Ovary (tissue), 9 donors: ENCODE measurements around the gene GAS6. TPM values are rescaled to one million over a fixed set of nuclear protein-coding genes. Genes with fewer than 3 reads are reported as not detected.

Experiments
- DNase-seq, 5 donors: peaks; one replicate each; pipeline ENCODE4 v3.0.0-alpha.2; 2019 to 2020
- H3K27ac ChIP-seq, 2 donors: fragments of 200-600 bp; one replicate each; pipeline versions ENCODE4 v1.5.1 to v1.8.0; 2019 to 2022
- H3K27me3 ChIP-seq: fragments of 200-600 bp; one replicate; pipeline ENCODE4 v1.8.0; 2022
- H3K36me3 ChIP-seq: fragments of 200-600 bp; sonication (generic); one replicate; pipeline ENCODE4 v1.5.1; 2019
- H3K4me1 ChIP-seq: one replicate; pipeline ENCODE4 v1.8.1; 2013; ENCODE audit warnings: mild to moderate bottlenecking, moderate library complexity; ENCODE audit not compliant: insufficient read depth
- H3K4me3 ChIP-seq: fragments of 200-600 bp; sonication (generic); one replicate; pipeline ENCODE4 v1.5.1; 2017
- H3K9me3 ChIP-seq, 2 donors: fragments of 200-600 bp in 1 of 2; sonication (generic) in 1 of 2; one replicate each; pipeline versions ENCODE4 v1.5.1 to v1.8.1; 2013 to 2019; ENCODE audit warnings: mild to moderate bottlenecking in 1 of 2, moderate library complexity in 1 of 2
- CTCF ChIP-seq, 3 donors: fragments of 450-650 bp in 2 of 3; fragments of 200-600 bp in 1 of 3; IDR thresholded peaks; one replicate each; pipeline versions ENCODE4 v1.5.1 to v1.8.0; 2016 to 2022; ENCODE audit warnings: antibody characterized with exemption in 3 of 3, mild to moderate bottlenecking in 1 of 3
- EP300 ChIP-seq: sonication (generic); formaldehyde crosslinking; IDR thresholded peaks from one replicate; pipeline ENCODE4 v1.6.1; 2017; ENCODE audit warnings: antibody characterized with exemption
- POLR2A ChIP-seq: fragments of 450-650 bp; IDR thresholded peaks from one replicate; pipeline ENCODE4 v1.6.1; 2017; ENCODE audit warnings: antibody characterized with exemption, mild to moderate bottlenecking, moderate library complexity
- WGBS, 3 donors: extraction: QIAGEN DNeasy Blood & Tissue Kit in 1 of 3; methylation state at CpG; one replicate each; pipeline versions ENCODE4 v1.1.5 to v1.1.7; 2013 to 2017; 5-methylcytosine and 5-hydroxymethylcytosine counted together
- intact Hi-C, 4 donors: fragments of 100-400 bp; cut with DNase I; formaldehyde crosslinking; loops; one replicate each; pipeline versions ENCODE4 v1.11.0 to v1.15.1; 2022 to 2023
- polyA plus RNA-seq, 2 donors: library from polyadenylated mRNA; stranded (reverse); fragments of 200-250 nt in 1 of 2; fragments of 350-450 nt in 1 of 2; fragmentation: Illumina TruSeq in 1 of 2; extraction: RNeasy Lipid Tissue Mini Kit (QIAGEN cat#74804) in 1 of 2; gene quantifications; one replicate each; pipeline ENCODE4 v1.2.3, GENCODE V29; 2013 to 2014
- total RNA-seq, 7 donors: library from RNA; depleted of rRNA in 2 of 7; stranded (reverse); fragments of >200 nt in 2 of 7; fragmentation: NEBNext Ultra II Directional in 3 of 7; extraction: Animal tissue kit (Norgen Biotek cat#: 25700) in 3 of 7; gene quantifications; one replicate each; pipeline versions ENCODE4 v1.1.0 to v1.2.4, GENCODE V29; 2016 to 2023
- donor health status: DM: no; HTN: no; CAD: no; lungs with moderate emphysema.
- donor health status: DM: no; HTN: no; CAD: no.
- donor health status: Bipolar disorder and iron deficiency.
- donor health status: DM: yes; HTN: yes; CAD: no.
- donor health status: DM: no; HTN: no; CAD: no.
- donor health status: DM: yes; HTN: yes; CAD: no.

The GAS6 gene
- total and polyA plus RNA-seq, 9 donors = 44.9 to 336 (median 143) TPM

DNA sequence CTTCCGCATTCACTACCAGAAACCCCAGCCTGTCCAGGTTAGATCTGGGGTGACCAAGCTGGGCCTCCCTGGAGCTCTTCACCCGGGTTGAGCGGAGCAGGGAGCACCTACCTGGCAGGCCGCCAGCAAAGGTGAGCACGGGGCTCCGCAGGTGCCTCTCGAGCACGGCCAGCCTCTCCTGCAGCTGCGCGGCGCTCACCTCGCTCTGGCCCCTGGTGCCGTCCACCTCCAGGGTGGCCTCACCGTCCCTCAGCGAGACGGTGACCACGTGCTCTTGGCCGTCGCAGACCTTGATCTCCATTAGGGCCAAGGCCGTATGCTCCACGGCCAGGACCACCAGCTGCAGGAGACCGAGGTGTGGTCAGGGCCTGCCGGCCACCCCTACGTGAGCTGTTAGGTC is 42.0 kb downstream of the GAS6 start:
- TF ChIP-seq EP300 (no peak), POLR2A (no peak), CTCF (IDR thresholded peaks at IDR 0.05) (no peak)
- intact Hi-C loops = loop anchor here in 3 of 4 donors (5.0 kb wide), 1 partner anchor 40 kb away; the partner anchor contains the start of gene GAS6 (in 3 of the 3)
- no peak overlapping the region for H3K4me3 ChIP-seq

DNA sequence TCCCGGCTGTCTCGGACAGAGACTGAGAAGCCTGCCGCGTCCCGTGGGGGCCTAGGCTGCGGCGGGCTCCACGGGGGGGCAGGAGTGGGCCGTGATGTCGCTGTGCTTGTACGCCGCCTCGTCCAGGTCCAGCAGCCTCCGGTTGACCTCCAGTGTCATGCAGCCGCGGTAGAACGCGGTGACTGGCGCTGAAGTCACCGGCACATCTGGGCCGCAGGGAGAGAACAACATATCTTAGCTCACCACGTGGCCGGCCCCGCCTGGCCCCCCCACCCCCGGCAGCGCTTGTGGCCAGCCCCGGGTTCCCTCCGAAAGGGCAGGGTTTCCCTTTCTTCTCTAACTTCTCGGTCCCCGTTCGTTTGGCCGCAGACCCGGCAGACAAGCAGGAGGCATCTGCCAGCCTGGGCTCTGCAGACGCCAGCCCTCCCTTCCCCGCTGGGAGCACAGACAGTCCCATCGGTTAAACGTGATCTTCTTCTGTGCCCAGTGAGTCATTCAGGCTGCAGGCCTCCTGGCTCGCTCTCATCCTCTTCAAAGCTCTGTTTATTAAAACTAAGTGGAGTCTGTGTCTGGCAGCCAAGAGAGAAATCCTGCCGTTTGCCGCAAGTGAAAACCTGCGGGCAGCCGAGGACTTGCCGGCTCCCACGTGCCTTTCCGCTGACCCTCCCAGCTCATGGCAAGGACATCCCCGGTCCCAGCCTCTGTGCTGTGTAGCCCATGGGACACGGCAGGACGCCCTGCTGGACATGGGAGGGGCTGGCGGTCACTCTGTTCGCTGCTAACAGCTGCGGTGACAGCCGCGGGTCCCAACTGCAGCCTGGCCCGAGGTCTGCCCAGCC is 42.8 kb downstream of the GAS6 start:
- Histone ChIP-seq H3K27ac (peak overlapping the region; percentile 42 to 71), H3K4me3 (peak overlapping the region; percentile 17), H3K9me3 (no peaks in the 10 kb centered on the region), H3K27me3 (no peaks in the 10 kb centered on the region), H3K36me3 (no peaks in the 10 kb centered on the region), H3K4me1 (peaks cover 14% of the 10 kb centered on the region)
- intact Hi-C loops = loop anchor here in 3 of 4 donors (5.0 kb wide), 1 partner anchor 41 kb away; the partner anchor contains the start of gene GAS6 (in 3 of the 3)
- 5 to 9% (median 6%) methylated on average over 42 to 54 of the region's 54 CpGs for WGBS, 3 donors
- peak; percentile 77 to 87 (median 83) for DNase-seq
- TF ChIP-seq CTCF (IDR thresholded peaks at IDR 0.05) = peak in 1 of 3 donors; percentile 19
- no peak for TF ChIP-seq EP300

More for the DNA sequence above, 42.0 kb downstream of the GAS6 start:
- H3K36me3 ChIP-seq = no peaks in the 10 kb centered on the region
- no peaks in the 10 kb centered on the region for H3K9me3 ChIP-seq
- H3K27ac ChIP-seq = peak overlapping the region; percentile 42 to 71
- 68 to 85% (median 82%) methylated on average over 24 of the region's 24 CpGs for WGBS, 3 donors
- peaks cover 13% of the 10 kb centered on the region for H3K4me1 ChIP-seq
- no peaks in the 10 kb centered on the region for H3K27me3 ChIP-seq
- peak in 3 of 5 donors; percentile 67 to 68 (median 68) for DNase-seq

DNA sequence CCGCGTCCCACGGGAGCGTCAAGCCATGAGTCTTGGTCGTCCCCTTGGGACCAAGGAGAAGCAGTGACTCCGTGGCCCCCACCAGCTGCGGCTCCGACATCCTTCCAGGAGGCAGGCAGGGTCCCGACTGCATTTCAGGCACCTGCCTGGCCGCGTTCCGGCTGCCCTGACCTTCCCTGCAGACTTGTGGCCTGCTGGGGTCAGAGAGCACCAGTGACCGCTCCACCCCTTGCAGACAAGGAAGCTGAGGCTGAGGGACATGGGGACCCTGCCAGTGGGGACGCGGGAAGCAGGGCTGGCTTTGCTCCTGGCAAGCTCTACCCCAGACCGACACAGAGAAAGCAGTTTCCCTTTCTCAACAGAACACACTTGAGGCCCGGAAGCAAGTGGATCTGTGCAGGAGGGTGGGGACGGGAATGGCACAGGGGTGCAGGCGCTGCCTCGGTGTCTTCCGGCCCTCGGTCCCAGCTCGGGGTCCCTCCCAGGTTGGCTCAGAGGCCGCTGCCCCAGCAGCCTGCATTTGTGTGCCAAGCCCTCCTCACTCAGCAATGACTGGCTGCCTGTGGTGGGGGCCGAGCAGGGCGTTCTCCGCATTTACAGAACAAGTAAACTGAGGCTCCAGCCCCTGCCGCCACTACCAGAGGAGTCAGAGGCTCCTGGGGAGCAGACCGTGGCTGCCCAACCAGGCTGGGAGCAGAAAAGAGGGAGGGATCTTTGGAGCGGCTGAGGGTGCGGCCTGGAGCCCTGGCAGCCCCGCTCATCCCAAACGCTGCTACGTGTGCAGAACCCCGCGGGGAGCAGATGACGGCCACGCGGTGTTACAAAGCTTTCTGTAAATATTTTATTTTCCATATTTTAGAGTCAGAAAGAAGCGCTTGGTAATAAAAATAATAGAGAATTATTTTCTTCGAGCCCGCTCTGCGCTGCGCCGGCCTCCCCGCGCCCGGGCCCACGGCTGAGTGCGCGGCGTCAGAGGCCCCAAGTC is 43.9 kb downstream of the GAS6 start:
- 87 to 91% (median 90%) methylated on average over 52 of the region's 52 CpGs for WGBS, 3 donors
- H3K36me3 ChIP-seq = no peaks in the 10 kb centered on the region
- H3K27me3 ChIP-seq = no peaks in the 10 kb centered on the region
- peaks cover 14% of the 10 kb centered on the region for H3K4me1 ChIP-seq
- TF ChIP-seq CTCF (IDR thresholded peaks at IDR 0.05) (no peak), POLR2A (no peak), EP300 (no peak)
- intact Hi-C loops = loop anchor here (2.0 to 5.0 kb wide), 5 partner anchors 42 to 407 kb away; partner anchors contain the start of gene GAS6 (in 3 of the 4)
- peak in 1 of 5 donors; percentile 47 for DNase-seq
- H3K9me3 ChIP-seq = no peaks in the 10 kb centered on the region
- peak overlapping the region; percentile 14 to 71 for H3K27ac ChIP-seq
- H3K4me3 ChIP-seq = no peak overlapping the region

DNA sequence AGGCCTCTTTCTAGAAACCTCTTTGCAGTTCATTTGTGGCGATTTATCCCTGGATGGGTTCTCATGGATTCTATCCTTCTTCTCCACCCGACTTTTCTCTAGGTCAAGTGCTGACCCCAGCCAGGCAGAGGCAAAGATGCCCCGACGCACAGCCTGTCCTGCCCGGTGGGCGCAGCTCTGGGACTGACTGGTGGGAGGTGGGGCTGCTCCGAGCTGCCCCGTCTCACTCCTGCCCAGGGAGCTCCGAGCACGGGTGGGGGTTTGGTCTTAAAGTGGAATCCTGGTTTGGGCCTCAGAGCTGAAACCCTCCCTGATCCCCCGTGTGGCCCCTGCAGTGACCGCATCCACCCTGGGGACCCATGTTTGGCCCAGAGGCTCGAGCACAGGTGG is 44.5 kb downstream of the GAS6 start:
- no peak overlapping the region for H3K27ac ChIP-seq
- 91 to 94% (median 92%) methylated on average over 12 to 13 of the region's 13 CpGs for WGBS, 3 donors
- H3K4me1 ChIP-seq = peaks cover 17% of the 10 kb centered on the region
- H3K27me3 ChIP-seq = no peaks in the 10 kb centered on the region
- no peak overlapping the region for H3K4me3 ChIP-seq
- no peaks in the 10 kb centered on the region for H3K9me3 ChIP-seq
- no peak for TF ChIP-seq EP300
- no peak for TF ChIP-seq CTCF (IDR thresholded peaks at IDR 0.05)
- TF ChIP-seq POLR2A = no peak
- no peaks in the 10 kb centered on the region for H3K36me3 ChIP-seq
- no peak for DNase-seq
- intact Hi-C loops = loop anchor here in 3 of 4 donors (2.0 to 5.0 kb wide), 4 partner anchors 43 to 408 kb away; no protein-coding TSS in a partner anchor
